ENCODE results near the gene KIF5C.

- TF ChIP-seq POLR2AphosphoS5 (IDR thresholded peaks at IDR 0.05) (no peak), CTCF (IDR thresholded peaks at IDR 0.05) (no peak), POLR2A (IDR thresholded peaks at IDR 0.05) (no peak), EP300 (IDR thresholded peaks at IDR 0.05) (no peak)
These were observed 153.3 kb downstream of the KIF5C start for GRCh38 chr2:149028377-149028776.
